NCI-H2196 (cell line): ENCODE measurements around the gene FUNDC1.
"Not testable (repeated sequence)": the region's sequence is repeated elsewhere in the genome, so short reads cannot be mapped to it uniquely, and the experiment has no call there.

Source experiments
- DNase-seq: peaks from one replicate; lab custom pipeline; 2025; ENCODE audit not compliant: unreplicated experiment; lab: John Stamatoyannopoulos, UW

FUNDC1 gene

GRCh38 chrX:44542567-44543325, at the start of gene FUNDC1:
Gene FUNDC1, minus strand, starts transcription at chrX:44542859. Its CDS starts 27 bp downstream, at chrX:44542832.
- DNase-seq = peak; percentile 90

GRCh38 chrX:44585866-44586265, 43.2 kb upstream of the FUNDC1 start:
- no peak for DNase-seq

- DNase-seq = no peak
Observed at GRCh38 chrX:44580466-44580865, 37.8 kb upstream of the FUNDC1 start.

- no peak for DNase-seq
Observed at GRCh38 chrX:44572340-44572938, 29.8 kb upstream of the FUNDC1 start.

- DNase-seq = no peak
Observed at GRCh38 chrX:44570522-44570921, 27.9 kb upstream of the FUNDC1 start.

- DNase-seq = no peak
Observed at GRCh38 chrX:44569122-44569521, 26.5 kb upstream of the FUNDC1 start.

GRCh38 chrX:44568196-44568595, 25.5 kb upstream of the FUNDC1 start:
- DNase-seq = no peak

GRCh38 chrX:44561896-44562295, 19.2 kb upstream of the FUNDC1 start:
- DNase-seq = not testable (repeated sequence)

- no peak for DNase-seq
Observed at GRCh38 chrX:44550563-44550962, 7.9 kb upstream of the FUNDC1 start.

- not testable (repeated sequence) for DNase-seq
Observed at GRCh38 chrX:44545454-44545853, 2.8 kb upstream of the FUNDC1 start.

- no peak for DNase-seq
Observed at GRCh38 chrX:44544036-44544435, 1.4 kb upstream of the FUNDC1 start.

- no peak for DNase-seq
Observed at GRCh38 chrX:44536198-44536597, 6.5 kb downstream of the FUNDC1 start.

- DNase-seq = no peak
Observed at GRCh38 chrX:44529310-44529709, 13.3 kb downstream of the FUNDC1 start.

GRCh38 chrX:44514272-44514671, 28.4 kb downstream of the FUNDC1 start:
- DNase-seq = no peak

- DNase-seq = no peak
Observed at GRCh38 chrX:44507292-44507691, 35.4 kb downstream of the FUNDC1 start.

GRCh38 chrX:44506678-44507077, 36.0 kb downstream of the FUNDC1 start:
- no peak for DNase-seq

- DNase-seq = no peak
Observed at GRCh38 chrX:44503560-44503959, 39.1 kb downstream of the FUNDC1 start.

- DNase-seq = no peak
Observed at GRCh38 chrX:44495091-44495490, 47.6 kb downstream of the FUNDC1 start.

GRCh38 chrX:44494357-44494756, 48.3 kb downstream of the FUNDC1 start:
- DNase-seq = no peak

GRCh38 chrX:44489515-44489914, 53.1 kb downstream of the FUNDC1 start:
- DNase-seq = no peak

GRCh38 chrX:44484607-44485146, 58.0 kb downstream of the FUNDC1 start:
- DNase-seq = no peak

- DNase-seq = no peak
Observed at GRCh38 chrX:44483965-44484606, 58.6 kb downstream of the FUNDC1 start.
